HEK293 (cell line): ENCODE measurements around the gene ESR2.

Source experiments
- CTCF ChIP-seq: fragments of 450-650 bp; formaldehyde crosslinking; IDR thresholded peaks from 2 replicates; pipeline ENCODE4 v1.5.1; 2016; ENCODE audit warnings: missing biosample characterization, missing genetic modification characterization
- ELK4 ChIP-seq: IDR thresholded peaks from 2 replicates; pipeline ENCODE4 v1.6.1; 2011; ENCODE audit warnings: mild to moderate bottlenecking, low read depth, low read length, borderline replicate concordance
- OSR2 ChIP-seq: fragments of 450-650 bp; formaldehyde crosslinking; IDR thresholded peaks from 2 replicates; pipeline ENCODE4 v1.5.1; 2016; ENCODE audit warnings: missing biosample characterization, missing genetic modification characterization
- PBX3 ChIP-seq: sonication (generic); formaldehyde crosslinking; IDR thresholded peaks from 2 replicates; pipeline ENCODE4 v1.8.1; 2022; ENCODE audit warnings: mild to moderate bottlenecking, moderate library complexity, missing genetic modification reagents
- ZBTB21 ChIP-seq: fragments of 450-650 bp; formaldehyde crosslinking; IDR thresholded peaks from 2 replicates; pipeline ENCODE4 v1.5.1; 2017; ENCODE audit warnings: missing biosample characterization, missing genetic modification characterization
- ZNF121 ChIP-seq: fragments of 450-650 bp; formaldehyde crosslinking; IDR thresholded peaks from 2 replicates; pipeline ENCODE4 v1.5.1; 2016; ENCODE audit warnings: missing biosample characterization, missing genetic modification characterization
- ZNF140 ChIP-seq: fragments of 450-650 bp; formaldehyde crosslinking; IDR thresholded peaks from 2 replicates; pipeline ENCODE4 v1.5.1; 2016; ENCODE audit warnings: missing biosample characterization, missing genetic modification characterization
- ZNF280D ChIP-seq: fragments of 450-650 bp; formaldehyde crosslinking; IDR thresholded peaks from 2 replicates; pipeline ENCODE4 v1.5.1; 2016; ENCODE audit warnings: missing biosample characterization, missing genetic modification characterization
- ZNF791 ChIP-seq: fragments of 450-650 bp; formaldehyde crosslinking; IDR thresholded peaks from 2 replicates; pipeline ENCODE4 v1.5.1; 2016; ENCODE audit warnings: missing biosample characterization, missing genetic modification characterization
- ZSCAN5A ChIP-seq: fragments of 450-650 bp; formaldehyde crosslinking; IDR thresholded peaks from 2 replicates; pipeline ENCODE4 v1.5.1; 2016; ENCODE audit warnings: missing biosample characterization, missing genetic modification characterization

- TF ChIP-seq OSR2 (tag by site-specific recombination) = no peak
- TF ChIP-seq ZBTB21 (tag by site-specific recombination) = no peak
- no peak for TF ChIP-seq ZSCAN5A (tag by site-specific recombination)
- TF ChIP-seq PBX3 (CRISPR knock-in tag) = no peak
- no peak for TF ChIP-seq ZNF140 (tag by site-specific recombination)
- TF ChIP-seq ZNF791 (tag by site-specific recombination) = no peak
- no peak for TF ChIP-seq CTCF (tag by site-specific recombination)
- TF ChIP-seq ZNF280D = no peak
- no peak for TF ChIP-seq ZNF121
- no peak for TF ChIP-seq ELK4
Observed at GRCh38 chr14:64062381-64063115, 231.6 kb downstream of the ESR2 start.
